ENCODE data around the gene ST6GALNAC4. TPM values are rescaled to one million over a fixed set of nuclear protein-coding genes. Genes with fewer than 3 reads are reported as not detected.
A peak's percentile ranks its signal among the peaks of the same experiment; 100 is the strongest.

The ST6GALNAC4 gene
- total RNA-seq, 1 donor from 2014 or later = 17.5 TPM

DNA sequence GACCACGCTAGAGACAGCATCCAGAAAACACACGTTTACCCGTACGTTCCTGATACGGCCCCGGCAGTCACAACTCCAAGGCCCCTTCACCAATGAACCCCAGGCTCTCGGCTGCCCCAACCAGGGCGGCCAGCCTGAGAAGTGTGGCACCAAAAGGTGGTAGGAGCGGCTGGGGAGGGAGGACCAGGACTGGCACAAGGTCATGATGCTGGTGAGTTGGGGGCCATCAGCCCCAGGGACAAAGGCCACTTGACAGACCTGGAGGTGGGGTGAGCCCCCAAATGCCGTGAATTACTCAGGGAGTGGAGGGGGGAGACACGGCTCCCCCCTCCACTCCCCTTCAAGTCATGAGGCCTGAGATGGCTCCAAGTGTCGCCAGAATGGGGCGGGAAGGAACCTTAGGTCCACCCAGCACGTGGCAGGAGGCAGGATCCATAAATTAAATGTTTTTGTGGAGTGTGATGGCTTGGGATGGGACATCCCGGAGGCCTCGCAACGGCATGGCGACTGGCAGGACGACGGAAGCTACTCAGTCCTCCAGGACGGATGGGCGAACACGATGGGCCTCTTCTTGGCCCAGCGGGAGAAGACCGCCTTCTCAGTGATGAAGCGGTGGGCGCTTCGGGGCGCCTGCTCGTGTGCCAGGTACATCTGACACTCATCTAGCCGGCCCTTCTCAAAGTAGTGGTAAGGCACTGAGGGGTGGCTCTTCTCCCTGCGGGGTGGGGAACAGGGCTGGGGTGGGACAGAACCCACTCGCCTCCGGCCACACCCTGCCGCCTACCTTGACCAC, 8.8 kb downstream of the ST6GALNAC4 start:
- DNase-seq (ENCODE audit: extremely low spot score, unreplicated experiment) = no peak
- peaks cover 30% of the 10 kb centered on the region for H3K4me1 Mint-ChIP-seq (ENCODE audit: unreplicated experiment)
- no peak overlapping the region for H3K4me3 Mint-ChIP-seq
- no peaks in the 10 kb centered on the region for H3K9me3 Mint-ChIP-seq
- TF ChIP-seq, protein P1, sequence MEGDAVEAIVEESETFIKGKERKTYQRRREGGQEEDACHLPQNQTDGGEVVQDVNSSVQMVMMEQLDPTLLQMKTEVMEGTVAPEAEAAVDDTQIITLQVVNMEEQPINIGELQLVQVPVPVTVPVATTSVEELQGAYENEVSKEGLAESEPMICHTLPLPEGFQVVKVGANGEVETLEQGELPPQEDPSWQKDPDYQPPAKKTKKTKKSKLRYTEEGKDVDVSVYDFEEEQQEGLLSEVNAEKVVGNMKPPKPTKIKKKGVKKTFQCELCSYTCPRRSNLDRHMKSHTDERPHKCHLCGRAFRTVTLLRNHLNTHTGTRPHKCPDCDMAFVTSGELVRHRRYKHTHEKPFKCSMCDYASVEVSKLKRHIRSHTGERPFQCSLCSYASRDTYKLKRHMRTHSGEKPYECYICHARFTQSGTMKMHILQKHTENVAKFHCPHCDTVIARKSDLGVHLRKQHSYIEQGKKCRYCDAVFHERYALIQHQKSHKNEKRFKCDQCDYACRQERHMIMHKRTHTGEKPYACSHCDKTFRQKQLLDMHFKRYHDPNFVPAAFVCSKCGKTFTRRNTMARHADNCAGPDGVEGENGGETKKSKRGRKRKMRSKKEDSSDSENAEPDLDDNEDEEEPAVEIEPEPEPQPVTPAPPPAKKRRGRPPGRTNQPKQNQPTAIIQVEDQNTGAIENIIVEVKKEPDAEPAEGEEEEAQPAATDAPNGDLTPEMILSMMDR (conservative IDR thresholded peaks at IDR 0.05) = no peak
- H3K27me3 Mint-ChIP-seq = no peaks in the 10 kb centered on the region
- H3K36me3 Mint-ChIP-seq = peaks cover 5% of the 10 kb centered on the region
- no peak overlapping the region for H3K27ac Mint-ChIP-seq

DNA sequence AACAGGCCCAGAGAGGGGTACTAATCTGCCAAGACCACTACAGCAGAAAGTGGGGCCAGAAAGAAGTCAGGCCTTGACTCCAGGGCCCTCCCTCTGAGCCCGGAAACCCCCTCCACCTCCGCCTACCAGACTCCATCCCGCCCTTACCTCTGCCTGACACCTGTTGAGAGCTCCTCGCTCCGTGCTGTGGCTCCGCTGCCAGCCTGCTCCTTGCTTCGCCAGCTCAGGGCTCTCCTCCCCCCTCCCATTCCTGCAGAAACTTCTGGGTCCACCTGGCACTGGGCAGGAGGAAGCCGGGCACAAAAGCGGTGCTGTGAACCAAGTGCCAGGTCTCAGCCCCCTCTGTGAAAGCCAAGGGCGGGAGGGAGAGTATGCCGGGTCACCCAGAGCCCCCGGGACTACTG, 11.1 kb downstream of the ST6GALNAC4 start:
- no peak for DNase-seq (ENCODE audit: extremely low spot score, unreplicated experiment)
- H3K9me3 Mint-ChIP-seq = no peaks in the 10 kb centered on the region
- H3K4me1 Mint-ChIP-seq (ENCODE audit: unreplicated experiment) = peaks cover 29% of the 10 kb centered on the region
- no peak overlapping the region for H3K27ac Mint-ChIP-seq
- peaks cover 2% of the 10 kb centered on the region for H3K36me3 Mint-ChIP-seq
- TF ChIP-seq, protein P1 (conservative IDR thresholded peaks at IDR 0.05) = no peak
- H3K4me3 Mint-ChIP-seq = no peak overlapping the region
- no peaks in the 10 kb centered on the region for H3K27me3 Mint-ChIP-seq

DNA sequence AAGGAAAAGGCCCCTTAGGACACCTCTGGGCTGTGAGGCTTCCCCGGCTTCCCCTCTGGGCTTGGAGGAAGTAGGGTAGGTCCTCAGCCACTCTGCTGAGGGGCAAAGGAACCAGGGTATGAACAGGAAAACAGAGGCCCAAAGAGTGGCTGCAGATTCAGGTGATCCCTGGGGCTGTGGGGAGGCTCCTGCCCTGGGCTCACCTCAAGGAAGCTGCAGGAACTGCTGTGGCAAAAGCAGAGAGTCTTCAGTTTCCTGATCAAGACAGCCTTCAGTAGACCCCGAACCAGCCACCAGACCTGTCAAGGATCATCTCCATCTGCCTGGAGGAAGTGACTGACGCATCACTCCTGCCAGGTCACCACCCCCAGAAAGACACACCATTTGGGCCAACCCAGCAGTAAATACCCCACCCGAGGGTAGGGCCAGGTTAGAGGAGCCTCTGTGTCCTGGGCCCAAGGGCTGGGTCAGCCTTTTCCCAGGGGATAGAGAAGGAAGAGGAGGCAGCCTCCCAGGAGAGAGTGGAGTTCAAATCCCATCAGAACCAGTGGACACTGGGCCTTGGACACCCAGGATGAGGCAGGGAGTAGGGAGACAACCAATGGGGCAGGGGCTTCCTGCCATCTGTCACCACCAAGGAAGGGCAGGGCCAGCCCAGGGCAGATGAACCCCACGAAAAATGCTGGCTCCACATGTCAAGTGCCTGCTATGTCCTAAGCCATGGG, 11.7 kb downstream of the ST6GALNAC4 start:
- DNase-seq (ENCODE audit: extremely low spot score, unreplicated experiment) = no peak
- TF ChIP-seq, protein P1 (conservative IDR thresholded peaks at IDR 0.05) = no peak
- peak overlapping the region; percentile 62 for H3K27ac Mint-ChIP-seq
- H3K36me3 Mint-ChIP-seq = no peaks in the 10 kb centered on the region
- no peak overlapping the region for H3K4me3 Mint-ChIP-seq
- no peaks in the 10 kb centered on the region for H3K27me3 Mint-ChIP-seq
- H3K4me1 Mint-ChIP-seq (ENCODE audit: unreplicated experiment) = peaks cover 26% of the 10 kb centered on the region
- H3K9me3 Mint-ChIP-seq = no peaks in the 10 kb centered on the region

DNA sequence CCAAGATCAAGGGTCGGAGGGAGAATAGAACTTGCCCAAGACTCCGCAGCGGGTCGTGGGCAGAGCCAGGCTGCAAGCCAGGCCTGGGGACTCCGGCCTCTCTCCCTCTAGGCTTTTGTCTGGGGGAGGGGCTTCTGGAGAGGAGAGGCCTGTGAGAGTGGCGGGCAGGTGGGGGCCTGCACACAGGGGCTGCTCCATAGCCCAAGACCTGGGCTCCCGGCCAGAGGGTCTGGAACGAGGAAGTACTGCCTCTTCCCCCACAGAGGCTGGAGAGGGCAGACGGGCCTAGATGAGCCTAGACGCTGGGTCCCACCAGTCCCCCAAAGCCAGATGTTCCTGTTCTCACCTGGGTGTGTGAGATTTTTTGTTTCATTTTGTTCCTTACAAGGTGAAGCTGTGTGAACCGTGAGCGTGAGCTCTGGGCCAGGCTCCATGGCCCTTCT, 12.3 kb downstream of the ST6GALNAC4 start:
- H3K9me3 Mint-ChIP-seq = no peaks in the 10 kb centered on the region
- H3K4me3 Mint-ChIP-seq = peak overlapping the region; percentile 25
- TF ChIP-seq, protein P1 (conservative IDR thresholded peaks at IDR 0.05) = no peak
- no peak for DNase-seq (ENCODE audit: extremely low spot score, unreplicated experiment)
- H3K4me1 Mint-ChIP-seq (ENCODE audit: unreplicated experiment) = peaks cover 26% of the 10 kb centered on the region
- H3K36me3 Mint-ChIP-seq = no peaks in the 10 kb centered on the region
- H3K27me3 Mint-ChIP-seq = no peaks in the 10 kb centered on the region
- H3K27ac Mint-ChIP-seq = peak overlapping the region; percentile 72

DNA sequence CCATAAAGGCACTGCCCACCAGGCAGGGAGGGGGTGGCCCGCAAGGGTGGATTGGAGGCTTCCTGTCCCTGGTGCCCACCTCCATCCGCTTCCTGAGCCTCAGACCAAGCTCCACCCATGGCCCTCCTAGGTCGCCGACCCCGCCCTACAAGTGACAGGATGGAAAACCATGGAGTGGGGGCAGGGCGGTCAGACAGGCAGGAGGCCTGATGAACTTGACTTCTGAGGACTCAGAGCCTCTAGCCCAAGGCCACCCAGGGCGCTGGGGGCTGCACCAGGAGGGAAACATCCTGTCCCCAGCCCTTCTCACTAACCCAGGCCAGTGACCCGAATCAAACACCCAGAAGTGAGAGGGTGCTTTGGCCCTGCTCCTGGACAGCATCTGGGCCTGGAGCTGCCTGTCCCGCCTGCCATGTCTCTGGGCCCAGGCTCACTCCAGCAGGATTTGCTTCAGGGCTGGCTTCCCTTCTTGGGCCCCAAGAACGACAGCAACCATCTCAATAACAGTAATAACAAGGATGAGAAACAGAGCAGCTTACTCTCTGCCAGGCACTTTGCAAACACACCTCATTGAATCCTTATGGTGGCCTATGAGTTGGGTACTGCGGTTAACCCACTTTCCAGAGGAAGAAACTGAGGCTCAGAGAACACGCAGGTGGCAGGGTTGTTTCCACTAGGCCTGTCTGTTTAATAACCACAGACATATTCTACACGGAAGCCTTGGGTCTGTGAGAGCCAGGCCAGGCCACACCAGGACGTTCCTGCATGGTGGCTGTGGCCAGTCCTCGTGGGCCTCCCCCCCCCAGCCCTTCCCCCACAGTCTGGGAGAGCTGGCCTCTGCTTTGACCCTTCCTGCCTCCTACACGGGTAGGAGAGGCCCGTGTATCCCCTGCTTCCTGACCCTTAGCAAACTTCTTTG, 13.0 kb downstream of the ST6GALNAC4 start:
- H3K27me3 Mint-ChIP-seq = no peaks in the 10 kb centered on the region
- no peak for DNase-seq (ENCODE audit: extremely low spot score, unreplicated experiment)
- TF ChIP-seq, protein P1 (conservative IDR thresholded peaks at IDR 0.05) = no peak
- no peaks in the 10 kb centered on the region for H3K36me3 Mint-ChIP-seq
- H3K9me3 Mint-ChIP-seq = no peaks in the 10 kb centered on the region
- peak overlapping the region; percentile 72 for H3K27ac Mint-ChIP-seq
- peaks cover 26% of the 10 kb centered on the region for H3K4me1 Mint-ChIP-seq (ENCODE audit: unreplicated experiment)
- peak overlapping the region; percentile 25 for H3K4me3 Mint-ChIP-seq

Measured in type B pancreatic cell (in vitro differentiated cells).